Measurements from ENCODE around the gene TAGAP.
"Not testable (repeated sequence)": the region's sequence is repeated elsewhere in the genome, so short reads cannot be mapped to it uniquely, and the experiment has no call there.

Gene TAGAP

DNA sequence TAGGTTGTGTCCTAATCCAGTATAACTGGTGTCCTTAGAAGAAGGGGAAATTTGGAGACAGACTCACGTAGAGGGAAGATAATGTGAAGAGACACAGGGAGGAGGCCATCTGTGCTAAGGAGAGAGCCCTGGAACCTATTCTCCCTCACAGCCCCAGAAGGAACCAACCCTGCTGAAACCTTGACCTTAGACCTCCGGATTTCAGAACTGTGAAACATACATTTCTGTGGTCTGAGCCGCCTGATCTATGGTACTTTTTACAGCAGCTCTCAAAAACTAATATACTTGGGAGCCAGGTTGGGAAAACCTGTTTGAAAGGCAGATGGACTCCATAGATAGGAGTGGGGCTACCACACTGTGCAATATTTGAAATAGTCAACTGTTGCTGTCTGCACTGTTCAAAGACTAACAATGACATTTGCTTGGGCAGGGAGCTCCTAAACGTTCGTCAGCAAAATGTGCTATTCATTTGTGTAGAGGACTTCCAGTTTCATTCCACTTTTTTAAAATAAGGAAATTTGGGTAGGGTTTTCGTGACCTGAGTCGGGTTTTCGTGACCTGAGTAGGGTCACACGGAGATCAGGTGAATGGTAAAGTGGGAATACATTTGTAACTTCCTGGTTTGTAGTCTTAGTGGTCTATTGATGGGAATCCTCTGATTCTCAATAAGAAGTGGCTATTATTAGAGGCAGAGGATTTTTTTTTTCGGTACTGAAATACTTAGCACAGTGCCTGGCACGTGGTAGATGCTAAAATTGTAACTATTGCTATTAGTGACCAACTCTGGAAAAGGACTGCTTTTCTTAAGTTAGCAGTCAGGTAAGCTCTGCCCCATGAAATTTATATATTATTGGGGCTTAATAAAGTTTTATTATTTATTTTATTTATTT is 11.4 kb downstream of the TAGAP start:
- TF ChIP-seq, protein P1, sequence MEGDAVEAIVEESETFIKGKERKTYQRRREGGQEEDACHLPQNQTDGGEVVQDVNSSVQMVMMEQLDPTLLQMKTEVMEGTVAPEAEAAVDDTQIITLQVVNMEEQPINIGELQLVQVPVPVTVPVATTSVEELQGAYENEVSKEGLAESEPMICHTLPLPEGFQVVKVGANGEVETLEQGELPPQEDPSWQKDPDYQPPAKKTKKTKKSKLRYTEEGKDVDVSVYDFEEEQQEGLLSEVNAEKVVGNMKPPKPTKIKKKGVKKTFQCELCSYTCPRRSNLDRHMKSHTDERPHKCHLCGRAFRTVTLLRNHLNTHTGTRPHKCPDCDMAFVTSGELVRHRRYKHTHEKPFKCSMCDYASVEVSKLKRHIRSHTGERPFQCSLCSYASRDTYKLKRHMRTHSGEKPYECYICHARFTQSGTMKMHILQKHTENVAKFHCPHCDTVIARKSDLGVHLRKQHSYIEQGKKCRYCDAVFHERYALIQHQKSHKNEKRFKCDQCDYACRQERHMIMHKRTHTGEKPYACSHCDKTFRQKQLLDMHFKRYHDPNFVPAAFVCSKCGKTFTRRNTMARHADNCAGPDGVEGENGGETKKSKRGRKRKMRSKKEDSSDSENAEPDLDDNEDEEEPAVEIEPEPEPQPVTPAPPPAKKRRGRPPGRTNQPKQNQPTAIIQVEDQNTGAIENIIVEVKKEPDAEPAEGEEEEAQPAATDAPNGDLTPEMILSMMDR (IDR thresholded peaks at IDR 0.05; ENCODE audit: low read depth, low read length), result no peak
- in situ Hi-C loops (cut with HindIII; ENCODE audit: low sequenced_read_pairs), result no loop called here
- no peak for DNase-seq (ENCODE audit: low read depth, low spot score)
- H3K4me3 ChIP-seq (ENCODE audit: low read depth, low read length), result no peak overlapping the region

DNA sequence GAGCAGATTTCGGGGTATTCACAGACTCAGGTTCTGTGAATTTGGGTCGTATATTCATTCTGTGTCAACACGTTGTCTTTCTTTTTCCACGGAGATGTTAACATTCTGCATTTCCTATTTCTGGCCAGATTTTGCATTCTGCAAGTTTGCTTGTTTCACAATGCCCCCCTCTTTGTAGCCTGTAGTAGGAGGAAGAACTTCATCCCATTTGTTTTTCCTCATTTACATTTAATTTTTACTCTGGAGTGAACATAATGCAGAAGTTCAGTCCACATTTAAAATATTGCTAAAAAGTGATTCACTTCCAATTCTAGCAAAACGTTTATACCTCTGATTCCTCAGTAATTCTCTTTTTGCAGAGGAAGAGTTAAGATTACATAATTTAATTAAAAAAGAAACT is 12.9 kb downstream of the TAGAP start:
- no peak overlapping the region for H3K4me3 ChIP-seq (ENCODE audit: low read depth, low read length)
- TF ChIP-seq, protein P1 (IDR thresholded peaks at IDR 0.05; ENCODE audit: low read depth, low read length), result no peak
- no peak for DNase-seq (ENCODE audit: low read depth, low spot score)
- in situ Hi-C loops (cut with HindIII; ENCODE audit: low sequenced_read_pairs), result no loop called here

DNA sequence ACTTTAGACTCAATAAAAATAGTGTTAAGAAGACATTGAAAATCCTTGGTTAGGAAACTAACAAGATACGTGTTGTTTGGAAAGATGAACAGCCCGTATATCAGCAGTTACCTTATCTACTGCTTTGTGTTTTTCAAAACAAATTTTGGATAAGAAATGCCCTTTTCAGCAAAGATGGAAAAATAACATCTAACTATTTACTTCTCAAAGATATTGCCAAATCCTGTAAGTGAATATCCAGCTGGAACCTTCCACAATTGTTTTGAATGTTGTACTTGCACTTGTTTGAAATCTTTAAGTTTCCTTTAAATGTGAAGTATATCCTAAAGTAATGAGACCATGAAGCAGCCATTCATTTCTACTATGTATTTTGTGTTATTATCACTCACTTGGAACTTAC is 14.6 kb downstream of the TAGAP start:
- DNase-seq (ENCODE audit: low read depth, low spot score), result no peak
- in situ Hi-C loops (cut with HindIII; ENCODE audit: low sequenced_read_pairs), result no loop called here
- TF ChIP-seq, protein P1 (IDR thresholded peaks at IDR 0.05; ENCODE audit: low read depth, low read length), result no peak
- H3K4me3 ChIP-seq (ENCODE audit: low read depth, low read length), result no peak overlapping the region

DNA sequence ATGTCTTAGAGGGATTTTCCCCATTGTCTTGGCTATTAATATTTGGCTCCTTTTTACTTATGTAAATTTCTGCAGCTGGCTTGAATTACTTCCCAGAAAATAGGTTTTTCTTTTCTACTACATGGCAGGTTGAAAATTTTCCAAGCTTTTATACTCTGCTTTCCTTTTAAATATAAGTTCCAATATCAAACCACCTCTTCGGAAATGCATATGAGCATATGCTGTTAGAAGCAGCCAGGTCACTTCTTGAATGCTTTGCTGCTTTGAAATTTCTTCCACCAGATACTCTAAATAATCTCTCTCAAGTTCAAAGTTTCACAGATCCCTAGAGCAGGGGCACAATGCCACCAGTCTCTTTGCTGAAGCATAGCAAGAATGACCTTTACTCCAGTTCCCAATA is 19.6 kb downstream of the TAGAP start:
- in situ Hi-C loops (cut with HindIII; ENCODE audit: low sequenced_read_pairs); DNase-seq (ENCODE audit: low read depth, low spot score); H3K4me3 ChIP-seq (ENCODE audit: low read depth, low read length): not testable (repeated sequence)

DNA sequence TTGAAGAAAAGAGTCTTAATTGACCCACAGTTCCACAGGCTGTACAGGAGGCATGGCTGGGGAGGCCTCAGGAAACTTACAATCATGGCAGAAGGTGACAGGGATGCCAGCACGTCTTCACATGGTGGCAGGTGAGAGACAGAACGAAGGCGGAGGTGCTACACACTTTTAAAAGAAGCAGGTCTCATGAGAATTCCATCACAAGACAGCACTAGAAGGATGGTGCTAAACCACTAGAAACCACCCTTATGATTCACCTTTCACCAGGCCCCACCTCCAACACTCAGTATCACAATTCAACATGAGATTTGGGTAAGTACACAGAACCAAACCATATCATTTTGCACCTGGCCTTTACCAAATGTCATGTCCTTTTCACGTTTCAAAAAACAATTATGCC is 20.9 kb downstream of the TAGAP start:
- in situ Hi-C loops (cut with HindIII; ENCODE audit: low sequenced_read_pairs), result no loop called here
- no peak overlapping the region for H3K4me3 ChIP-seq (ENCODE audit: low read depth, low read length)
- no peak for DNase-seq (ENCODE audit: low read depth, low spot score)
- TF ChIP-seq, protein P1 (IDR thresholded peaks at IDR 0.05; ENCODE audit: low read depth, low read length), result no peak

DNA sequence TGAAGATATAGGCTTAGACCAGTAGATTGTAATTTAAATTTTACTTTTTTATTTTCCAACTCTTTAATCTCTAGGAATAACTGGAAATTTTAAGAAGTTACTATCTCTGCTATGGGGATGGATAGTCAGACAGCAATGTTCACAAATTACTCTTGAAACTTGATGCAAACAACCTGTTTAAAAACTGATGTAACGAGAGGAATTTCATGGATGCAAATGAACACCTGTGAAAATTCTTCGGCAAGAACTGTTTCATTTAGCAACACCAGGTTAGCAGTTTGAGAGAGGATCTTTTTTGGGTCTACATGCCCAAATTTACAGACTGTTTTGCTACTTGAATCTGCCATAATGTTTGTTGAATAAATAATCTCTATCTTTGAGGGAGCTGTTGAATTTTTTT is 24.8 kb downstream of the TAGAP start:
- no peak overlapping the region for H3K4me3 ChIP-seq (ENCODE audit: low read depth, low read length)
- no peak for DNase-seq (ENCODE audit: low read depth, low spot score)
- in situ Hi-C loops (cut with HindIII; ENCODE audit: low sequenced_read_pairs), result no loop called here
- TF ChIP-seq, protein P1 (IDR thresholded peaks at IDR 0.05; ENCODE audit: low read depth, low read length), result no peak

DNA sequence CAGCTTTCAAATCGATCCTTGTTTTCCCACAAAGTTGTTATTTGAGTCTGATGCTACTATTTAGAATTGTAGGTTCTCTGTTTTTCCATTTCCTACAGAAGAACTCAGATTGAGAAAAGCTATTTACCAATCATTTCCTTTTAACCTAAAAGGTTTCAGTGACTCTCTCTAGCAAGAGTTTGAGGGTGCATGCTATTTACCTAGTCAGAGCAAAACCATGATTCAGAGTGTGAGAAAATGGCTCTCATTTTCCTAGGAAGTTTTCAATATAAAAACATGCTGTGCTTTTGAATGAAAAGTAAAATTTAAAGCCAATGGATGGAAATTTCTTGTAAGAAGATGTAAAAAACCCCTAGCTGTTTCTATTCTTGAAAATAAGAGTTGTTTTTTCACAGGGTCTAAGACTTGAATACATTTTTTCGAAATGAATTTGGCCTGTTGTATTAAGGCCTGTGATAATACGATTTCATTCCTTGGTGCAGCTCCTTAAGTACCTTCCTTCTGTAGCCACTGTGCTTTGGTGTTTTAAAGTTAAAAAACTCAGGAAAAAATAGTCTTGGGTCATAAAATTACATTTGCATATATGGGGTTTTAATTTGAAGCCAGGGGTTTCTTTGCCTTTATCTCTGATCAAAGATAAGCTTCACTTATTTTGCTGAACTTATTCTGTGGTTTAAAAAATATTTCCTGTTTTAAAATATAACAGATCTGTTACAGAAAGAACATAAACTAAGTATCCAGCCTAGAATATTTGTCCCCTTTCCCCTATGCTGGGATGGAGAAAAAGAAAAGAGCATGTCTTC is 26.8 kb downstream of the TAGAP start:
- H3K4me3 ChIP-seq (ENCODE audit: low read depth, low read length), result no peak overlapping the region
- TF ChIP-seq, protein P1 (IDR thresholded peaks at IDR 0.05; ENCODE audit: low read depth, low read length), result no peak
- in situ Hi-C loops (cut with HindIII; ENCODE audit: low sequenced_read_pairs), result no loop called here
- no peak for DNase-seq (ENCODE audit: low read depth, low spot score)

Data from astrocyte of the spinal cord (primary cell).